DND-41 (cell line): ENCODE data around the gene NEUROG3.
"Not testable (repeated sequence)": the region's sequence is repeated elsewhere in the genome, so short reads cannot be mapped to it uniquely, and the experiment has no call there.

Source experiments
- CTCF ChIP-seq: IDR thresholded peaks from 2 replicates; pipeline ENCODE4 v1.5.1; 2012; ENCODE audit warnings: borderline replicate concordance, low read length, moderate library complexity, mild to moderate bottlenecking; ENCODE audit not compliant: poor library complexity, severe bottlenecking; ENCODE audit errors: extremely low read depth
- EZH2 ChIP-seq: IDR thresholded peaks from 3 replicates; pipeline ENCODE4 v1.6.1; 2012; ENCODE audit warnings: borderline replicate concordance, low read depth, mild to moderate bottlenecking, moderate library complexity, low read length, inconsistent platforms; ENCODE audit not compliant: severe bottlenecking

DNA sequence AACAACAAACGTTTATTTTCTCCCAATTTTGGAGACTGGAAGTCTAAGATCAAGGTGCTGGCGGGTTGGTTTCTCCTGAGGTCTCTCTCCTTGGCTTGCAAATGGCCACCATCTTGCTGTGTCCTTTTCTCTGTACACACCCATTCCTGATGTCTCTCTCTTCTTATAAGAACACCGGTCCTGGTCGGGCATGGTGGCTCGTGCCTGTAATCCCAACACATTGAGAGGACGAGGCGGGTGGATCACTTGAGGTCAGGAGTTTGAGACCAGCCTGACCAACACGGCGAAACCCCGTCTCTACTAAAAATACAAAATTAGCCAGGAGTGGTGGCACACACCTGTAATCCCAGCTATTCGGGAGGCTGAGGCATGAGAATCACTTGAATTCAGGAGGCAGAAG, 36.7 kb downstream of the NEUROG3 start:
- TF ChIP-seq CTCF, EZH2: not testable (repeated sequence)
